ENCODE results near the gene ALX4.

GRCh38 chr11:44314733-44315132 is 4.8 kb upstream of the ALX4 start:
- no peak for TF ChIP-seq CHD2 (IDR thresholded peaks at IDR 0.05; ENCODE audit: low read length, partially characterized antibody)
- no peak for TF ChIP-seq NRF1 (IDR thresholded peaks at IDR 0.05; ENCODE audit: low read depth, low read length)
- TF ChIP-seq POLR2AphosphoS5 (IDR thresholded peaks at IDR 0.05; ENCODE audit: low read depth, low read length): no peak
- TF ChIP-seq CTCF (IDR thresholded peaks at IDR 0.05): no peak

Measured in SK-N-SH (cell line).